Mesothelial cell of epicardium (in vitro differentiated cells): Measurements from ENCODE around the gene DNAH8. TPM values are rescaled to one million over a fixed set of nuclear protein-coding genes. Genes with fewer than 3 reads are reported as not detected.

ENCODE experiments used
- DNase-seq, 2 experiments: peaks; one replicate each; pipeline ENCODE4 v3.0.0; 2021; ENCODE audit warnings: low spot score in 2 of 2; ENCODE audit not compliant: unreplicated experiment in 2 of 2
- H3K27ac Mint-ChIP-seq: 2 replicates; pipeline ENCODE4 v1.8.0; 2021; ENCODE audit warnings: mixed read lengths
- H3K27me3 Mint-ChIP-seq: 2 replicates; pipeline ENCODE4 v1.8.0; 2021; ENCODE audit warnings: low read depth, mixed read lengths
- H3K36me3 Mint-ChIP-seq: 2 replicates; pipeline ENCODE4 v1.8.0; 2021; ENCODE audit warnings: mixed read lengths
- H3K4me1 Mint-ChIP-seq: 2 replicates; pipeline ENCODE4 v1.8.0; 2021; ENCODE audit warnings: mixed read lengths
- H3K4me3 Mint-ChIP-seq: 2 replicates; pipeline ENCODE4 v1.8.0; 2021; ENCODE audit warnings: mild to moderate bottlenecking, moderate library complexity, mixed read lengths
- H3K9me3 Mint-ChIP-seq: 2 replicates; pipeline ENCODE4 v1.8.0; 2021; ENCODE audit warnings: mixed read lengths
- CTCF ChIP-seq: fragments of 200-600 bp; sonication (generic); IDR thresholded peaks from one replicate; pipeline ENCODE4 v1.5.0; 2021; ENCODE audit warnings: antibody characterized with exemption; ENCODE audit not compliant: unreplicated experiment
- total RNA-seq: library from RNA; stranded (reverse); gene quantifications from 3 replicates; pipeline ENCODE4 v1.2.1, GENCODE V29; 2021

The DNAH8 gene
- total RNA-seq, 1 donor from 2014 or later = 0.25 TPM

GRCh38 chr6:38847497-38847896 lies 132.4 kb downstream of the DNAH8 start:
- no peak for TF ChIP-seq CTCF
- peaks cover 13% of the 10 kb centered on the region for H3K27me3 Mint-ChIP-seq
- H3K27ac Mint-ChIP-seq = no peak overlapping the region

GRCh38 chr6:38848760-38849159 lies 133.6 kb downstream of the DNAH8 start:
- Mint-ChIP-seq H3K9me3 (no peaks in the 10 kb centered on the region), H3K27me3 (peaks cover 13% of the 10 kb centered on the region), H3K4me3 (no peak overlapping the region), H3K27ac (no peak overlapping the region), H3K4me1 (no peaks in the 10 kb centered on the region), H3K36me3 (no peaks in the 10 kb centered on the region)
- TF ChIP-seq CTCF = no peak
- no peak for DNase-seq

More at GRCh38 chr6:38847497-38847896, 132.4 kb downstream of the DNAH8 start:
- H3K9me3 Mint-ChIP-seq = no peaks in the 10 kb centered on the region
- no peak overlapping the region for H3K4me3 Mint-ChIP-seq
- H3K36me3 Mint-ChIP-seq = no peaks in the 10 kb centered on the region
- H3K4me1 Mint-ChIP-seq = no peaks in the 10 kb centered on the region
- no peak for DNase-seq

DNA sequence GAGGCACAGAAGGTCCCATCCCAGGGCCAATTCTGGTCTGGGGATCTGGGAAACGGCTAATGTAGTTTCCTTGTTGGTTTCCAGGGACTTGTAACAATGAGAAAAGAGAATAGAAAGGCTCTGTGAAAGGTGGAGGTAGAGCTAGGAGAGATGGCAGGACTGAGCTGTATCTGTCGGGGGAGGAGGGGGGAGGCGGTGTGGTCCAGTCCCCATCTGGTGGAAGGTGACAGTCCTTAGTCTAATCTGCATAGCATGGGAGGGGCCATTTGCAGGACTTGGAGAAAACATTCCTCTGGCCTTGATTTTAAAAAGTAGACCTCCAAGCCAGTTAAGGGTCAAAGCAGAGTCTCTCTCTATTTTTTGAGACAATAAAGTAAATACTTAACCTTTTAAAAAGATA lies 137.1 kb downstream of the DNAH8 start:
- no peaks in the 10 kb centered on the region for H3K4me1 Mint-ChIP-seq
- H3K27ac Mint-ChIP-seq = no peak overlapping the region
- no peak for DNase-seq

GRCh38 chr6:38853236-38853635 lies 138.1 kb downstream of the DNAH8 start:
- no peak for TF ChIP-seq CTCF
- peaks cover 35% of the 10 kb centered on the region for H3K27me3 Mint-ChIP-seq
- no peaks in the 10 kb centered on the region for H3K4me1 Mint-ChIP-seq
- no peaks in the 10 kb centered on the region for H3K9me3 Mint-ChIP-seq
- no peak overlapping the region for H3K4me3 Mint-ChIP-seq
- H3K27ac Mint-ChIP-seq = no peak overlapping the region
- H3K36me3 Mint-ChIP-seq = no peaks in the 10 kb centered on the region
- no peak for DNase-seq

More for the DNA sequence above, 137.1 kb downstream of the DNAH8 start:
- no peak overlapping the region for H3K4me3 Mint-ChIP-seq
- H3K36me3 Mint-ChIP-seq = no peaks in the 10 kb centered on the region
- no peaks in the 10 kb centered on the region for H3K9me3 Mint-ChIP-seq
- no peak for TF ChIP-seq CTCF
- peaks cover 29% of the 10 kb centered on the region for H3K27me3 Mint-ChIP-seq

GRCh38 chr6:38856492-38856891 lies 141.4 kb downstream of the DNAH8 start:
- Mint-ChIP-seq H3K27me3 (peaks cover 33% of the 10 kb centered on the region), H3K4me1 (no peaks in the 10 kb centered on the region), H3K27ac (no peak overlapping the region), H3K9me3 (no peaks in the 10 kb centered on the region), H3K36me3 (no peaks in the 10 kb centered on the region), H3K4me3 (no peak overlapping the region)
- TF ChIP-seq CTCF = no peak
- no peak for DNase-seq

- Mint-ChIP-seq H3K36me3 (no peaks in the 10 kb centered on the region), H3K27me3 (peaks cover 31% of the 10 kb centered on the region), H3K4me1 (no peaks in the 10 kb centered on the region), H3K27ac (no peak overlapping the region), H3K9me3 (no peaks in the 10 kb centered on the region), H3K4me3 (no peak overlapping the region)
- DNase-seq = no peak
- TF ChIP-seq CTCF = no peak
These were observed 142.7 kb downstream of the DNAH8 start for GRCh38 chr6:38857815-38858214.
